ENCODE results near the gene KCNJ12. TPM values are rescaled to one million over a fixed set of nuclear protein-coding genes. Genes with fewer than 3 reads are reported as not detected.
A peak's percentile ranks its signal among the peaks of the same experiment; 100 is the strongest.

Gene KCNJ12
- total RNA-seq, 1 donor, result 1.7 TPM

- no peak overlapping the region for H3K4me3 ChIP-seq (ENCODE audit: low read depth, low read length)
- no peak for TF ChIP-seq CTCF (IDR thresholded peaks at IDR 0.05; ENCODE audit: insufficient read depth, low read length)
- no peak for DNase-seq (ENCODE audit: low read depth)
These were observed 6.7 kb downstream of the KCNJ12 start for GRCh38 chr17:21382560-21383495.

GRCh38 chr17:21385281-21385845 lies 9.2 kb downstream of the KCNJ12 start:
- TF ChIP-seq CTCF (IDR thresholded peaks at IDR 0.05; ENCODE audit: insufficient read depth, low read length), result no peak
- no peak overlapping the region for H3K4me3 ChIP-seq (ENCODE audit: low read depth, low read length)
- no peak for DNase-seq (ENCODE audit: low read depth)

DNA sequence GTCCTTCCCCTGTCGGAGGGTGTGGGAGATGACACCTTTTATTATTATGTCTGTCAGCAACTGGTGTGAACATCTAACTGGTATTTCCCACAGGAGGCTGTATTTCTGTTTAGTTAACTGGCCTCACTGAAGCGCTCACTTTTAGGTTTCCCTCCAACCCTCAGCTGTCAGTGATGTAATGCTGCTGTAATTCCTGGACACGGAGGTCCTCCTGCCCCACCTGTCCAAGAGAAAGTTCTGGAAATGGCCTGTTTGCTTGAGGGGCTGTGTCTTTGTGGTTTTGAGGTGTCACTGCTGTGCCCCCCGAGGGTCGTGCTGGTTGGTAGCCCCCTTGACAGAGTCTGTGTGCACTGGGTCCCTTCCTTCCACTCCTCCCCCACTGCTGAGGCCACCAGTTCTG lies 11.5 kb downstream of the KCNJ12 start:
- no peak for TF ChIP-seq CTCF (IDR thresholded peaks at IDR 0.05; ENCODE audit: insufficient read depth, low read length)
- H3K4me3 ChIP-seq (ENCODE audit: low read depth, low read length), result no peak overlapping the region
- DNase-seq (ENCODE audit: low read depth), result peak; percentile 39

DNA sequence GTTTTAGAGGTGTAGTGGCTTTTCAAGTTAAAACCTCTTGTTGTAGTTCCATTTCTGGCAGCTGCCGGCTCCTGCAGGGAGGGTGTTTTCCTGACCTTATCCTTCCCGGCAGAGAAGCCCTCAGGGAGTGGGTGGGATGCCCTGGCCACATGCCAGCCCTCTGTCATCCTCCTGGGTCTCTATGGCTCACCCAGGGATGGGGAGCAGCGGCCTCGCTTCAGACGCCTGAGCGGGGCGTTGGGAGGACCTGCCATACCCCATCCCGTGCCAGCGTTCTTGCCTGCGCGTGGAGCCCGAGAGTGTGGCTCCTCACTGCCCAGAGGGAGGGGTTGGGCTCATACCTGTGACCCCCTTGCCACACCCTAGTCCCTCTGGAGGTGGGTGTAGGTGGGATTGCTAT lies 11.9 kb downstream of the KCNJ12 start:
- no peak overlapping the region for H3K4me3 ChIP-seq (ENCODE audit: low read depth, low read length)
- TF ChIP-seq CTCF (IDR thresholded peaks at IDR 0.05; ENCODE audit: insufficient read depth, low read length), result no peak
- peak; percentile 52 for DNase-seq (ENCODE audit: low read depth)

- H3K4me3 ChIP-seq (ENCODE audit: low read depth, low read length), result no peak overlapping the region
- TF ChIP-seq CTCF (IDR thresholded peaks at IDR 0.05; ENCODE audit: insufficient read depth, low read length), result no peak
- no peak for DNase-seq (ENCODE audit: low read depth)
These were observed 12.8 kb downstream of the KCNJ12 start for GRCh38 chr17:21388944-21389343.

DNA sequence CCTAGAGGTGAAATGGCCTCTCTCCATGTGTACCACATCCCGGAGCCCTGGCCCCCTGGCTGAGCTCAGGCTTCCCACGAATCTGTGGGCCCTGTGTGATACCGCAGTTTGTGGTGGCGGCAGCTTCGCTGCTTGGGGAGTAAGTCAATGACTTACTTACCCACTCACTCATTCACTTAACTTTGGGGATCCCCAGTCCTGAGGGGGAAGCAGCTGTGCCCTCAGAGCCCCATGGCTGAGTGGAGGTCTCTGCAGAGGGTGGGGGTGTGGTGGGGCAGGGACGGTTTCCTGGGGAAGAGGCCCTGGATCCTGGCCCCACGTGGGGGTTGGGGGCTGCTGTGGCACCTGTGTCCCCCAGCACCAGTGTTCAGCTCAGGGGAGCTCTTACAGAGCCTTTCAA lies 13.2 kb downstream of the KCNJ12 start:
- TF ChIP-seq CTCF (IDR thresholded peaks at IDR 0.05; ENCODE audit: insufficient read depth, low read length), result no peak
- H3K4me3 ChIP-seq (ENCODE audit: low read depth, low read length), result no peak overlapping the region
- DNase-seq (ENCODE audit: low read depth), result no peak

Data from fibroblast of the aortic adventitia (primary cell).